ENCODE measurements around the gene STRIP2.

Gene STRIP2

GRCh38 chr7:129426482-129426881, 7.8 kb upstream of the STRIP2 start:
- no peaks in the 10 kb centered on the region; the same call in 1 of the 2 replicates for H3K27me3 ChIP-seq (ENCODE audit: insufficient read depth, low read length)
- no peaks in the 10 kb centered on the region for H3K4me1 ChIP-seq (ENCODE audit: insufficient read depth, low read length)
- no peak overlapping the region for H3K27ac ChIP-seq (ENCODE audit: low read depth, low read length)
- H3K4me3 ChIP-seq (ENCODE audit: low read length): no peak overlapping the region
- no peaks in the 10 kb centered on the region for H3K9me3 ChIP-seq (ENCODE audit: insufficient read depth, low read depth, low read length)
- no peak overlapping the region for H3K9ac ChIP-seq (ENCODE audit: low read depth, low read length)
- H3K36me3 ChIP-seq (ENCODE audit: insufficient read depth, low read length): peaks cover 42% of the 10 kb centered on the region

- Histone ChIP-seq H3K4me3 (ENCODE audit: low read length) (no peak overlapping the region), H3K9ac (ENCODE audit: low read depth, low read length) (no peak overlapping the region), H3K27ac (ENCODE audit: low read depth, low read length) (no peak overlapping the region), H3K36me3 (ENCODE audit: insufficient read depth, low read length) (peaks cover 39% of the 10 kb centered on the region), H3K27me3 (ENCODE audit: insufficient read depth, low read length) (peaks cover 6% of the 10 kb centered on the region; the same call in 1 of the 2 replicates), H3K9me3 (ENCODE audit: insufficient read depth, low read depth, low read length) (no peaks in the 10 kb centered on the region), H3K4me1 (ENCODE audit: insufficient read depth, low read length) (no peaks in the 10 kb centered on the region)
- 89% methylated on average over 2 of the region's 2 CpGs for WGBS
Observed at GRCh38 chr7:129427526-129428045, 6.6 kb upstream of the STRIP2 start.

- no peak overlapping the region for H3K27ac ChIP-seq (ENCODE audit: low read depth, low read length)
- no peak overlapping the region for H3K4me3 ChIP-seq (ENCODE audit: low read length)
- peaks cover 4% of the 10 kb centered on the region for H3K36me3 ChIP-seq (ENCODE audit: insufficient read depth, low read length)
- peaks cover 31% of the 10 kb centered on the region for H3K27me3 ChIP-seq (ENCODE audit: insufficient read depth, low read length)
- H3K9me3 ChIP-seq (ENCODE audit: insufficient read depth, low read depth, low read length): no peaks in the 10 kb centered on the region
- 85% methylated on average over 5 of the region's 8 CpGs for whole genome bisulfite sequencing
- peaks cover 13% of the 10 kb centered on the region for H3K4me1 ChIP-seq (ENCODE audit: insufficient read depth, low read length)
- H3K9ac ChIP-seq (ENCODE audit: low read depth, low read length): no peak overlapping the region
Observed at GRCh38 chr7:129431911-129432643, 2.2 kb upstream of the STRIP2 start.

- peak overlapping the region; percentile 89 for H3K4me3 ChIP-seq (ENCODE audit: low read length)
- H3K36me3 ChIP-seq (ENCODE audit: insufficient read depth, low read length): no peaks in the 10 kb centered on the region
- peaks cover 31% of the 10 kb centered on the region for H3K27me3 ChIP-seq (ENCODE audit: insufficient read depth, low read length)
- H3K9me3 ChIP-seq (ENCODE audit: insufficient read depth, low read depth, low read length): no peaks in the 10 kb centered on the region
- peaks cover 13% of the 10 kb centered on the region for H3K4me1 ChIP-seq (ENCODE audit: insufficient read depth, low read length)
- peak overlapping the region; percentile 86; the same call in 1 of the 2 replicates for H3K27ac ChIP-seq (ENCODE audit: low read depth, low read length)
- WGBS: under 1% methylated on average over 40 of the region's 44 CpGs
- peak overlapping the region; percentile 63 for H3K9ac ChIP-seq (ENCODE audit: low read depth, low read length)
Observed at GRCh38 chr7:129434675-129435318, 565 bp downstream of the STRIP2 start.

GRCh38 chr7:129435414-129435829, 1.2 kb downstream of the STRIP2 start:
- peak overlapping the region; percentile 63 for H3K9ac ChIP-seq (ENCODE audit: low read depth, low read length)
- peaks cover 31% of the 10 kb centered on the region for H3K27me3 ChIP-seq (ENCODE audit: insufficient read depth, low read length)
- H3K36me3 ChIP-seq (ENCODE audit: insufficient read depth, low read length): peaks cover 3% of the 10 kb centered on the region; the same call in 1 of the 2 replicates
- peak overlapping the region; percentile 89 for H3K4me3 ChIP-seq (ENCODE audit: low read length)
- peaks cover 13% of the 10 kb centered on the region for H3K4me1 ChIP-seq (ENCODE audit: insufficient read depth, low read length)
- H3K9me3 ChIP-seq (ENCODE audit: insufficient read depth, low read depth, low read length): no peaks in the 10 kb centered on the region
- no peak overlapping the region for H3K27ac ChIP-seq (ENCODE audit: low read depth, low read length)
- 83% methylated on average over 2 of the region's 2 CpGs for WGBS

GRCh38 chr7:129436335-129436923, 2.2 kb downstream of the STRIP2 start:
- H3K9ac ChIP-seq (ENCODE audit: low read depth, low read length): no peak overlapping the region
- H3K9me3 ChIP-seq (ENCODE audit: insufficient read depth, low read depth, low read length): no peaks in the 10 kb centered on the region
- peaks cover 31% of the 10 kb centered on the region for H3K27me3 ChIP-seq (ENCODE audit: insufficient read depth, low read length)
- H3K4me3 ChIP-seq (ENCODE audit: low read length): no peak overlapping the region
- 95% methylated on average over 5 of the region's 5 CpGs for WGBS
- H3K36me3 ChIP-seq (ENCODE audit: insufficient read depth, low read length): peaks cover 7% of the 10 kb centered on the region; the same call in 1 of the 2 replicates
- H3K4me1 ChIP-seq (ENCODE audit: insufficient read depth, low read length): peaks cover 13% of the 10 kb centered on the region
- H3K27ac ChIP-seq (ENCODE audit: low read depth, low read length): no peak overlapping the region

- peaks cover 13% of the 10 kb centered on the region for H3K4me1 ChIP-seq (ENCODE audit: insufficient read depth, low read length)
- H3K27me3 ChIP-seq (ENCODE audit: insufficient read depth, low read length): peaks cover 28% of the 10 kb centered on the region
- WGBS: 95% methylated on average over 5 of the region's 5 CpGs
- H3K9ac ChIP-seq (ENCODE audit: low read depth, low read length): no peak overlapping the region
- no peaks in the 10 kb centered on the region for H3K9me3 ChIP-seq (ENCODE audit: insufficient read depth, low read depth, low read length)
- H3K4me3 ChIP-seq (ENCODE audit: low read length): no peak overlapping the region
- H3K27ac ChIP-seq (ENCODE audit: low read depth, low read length): no peak overlapping the region
- H3K36me3 ChIP-seq (ENCODE audit: insufficient read depth, low read length): peaks cover 7% of the 10 kb centered on the region; the same call in 1 of the 2 replicates
Observed at GRCh38 chr7:129437190-129437589, 3.0 kb downstream of the STRIP2 start.

- peaks cover 7% of the 10 kb centered on the region; the same call in 1 of the 2 replicates for H3K36me3 ChIP-seq (ENCODE audit: insufficient read depth, low read length)
Observed at GRCh38 chr7:129438281-129438838, 4.1 kb downstream of the STRIP2 start.

GRCh38 chr7:129438839-129439651, 4.8 kb downstream of the STRIP2 start:
- Histone ChIP-seq H3K4me3 (ENCODE audit: low read length) (no peak overlapping the region), H3K4me1 (ENCODE audit: insufficient read depth, low read length) (peaks cover 6% of the 10 kb centered on the region; the same call in 1 of the 2 replicates), H3K27ac (ENCODE audit: low read depth, low read length) (no peak overlapping the region), H3K9ac (ENCODE audit: low read depth, low read length) (no peak overlapping the region), H3K36me3 (ENCODE audit: insufficient read depth, low read length) (peaks cover 7% of the 10 kb centered on the region; the same call in 1 of the 2 replicates), H3K9me3 (ENCODE audit: insufficient read depth, low read depth, low read length) (no peaks in the 10 kb centered on the region), H3K27me3 (ENCODE audit: insufficient read depth, low read length) (peaks cover 17% of the 10 kb centered on the region)
- WGBS: 94% methylated on average over 5 of the region's 5 CpGs

More at GRCh38 chr7:129438281-129438838, 4.1 kb downstream of the STRIP2 start:
- peaks cover 18% of the 10 kb centered on the region for H3K27me3 ChIP-seq (ENCODE audit: insufficient read depth, low read length)
- no peaks in the 10 kb centered on the region for H3K9me3 ChIP-seq (ENCODE audit: insufficient read depth, low read depth, low read length)
- peaks cover 7% of the 10 kb centered on the region; the same call in 1 of the 2 replicates for H3K4me1 ChIP-seq (ENCODE audit: insufficient read depth, low read length)
- no peak overlapping the region for H3K27ac ChIP-seq (ENCODE audit: low read depth, low read length)
- 96% methylated on average over 6 of the region's 6 CpGs for WGBS
- H3K4me3 ChIP-seq (ENCODE audit: low read length): no peak overlapping the region
- no peak overlapping the region for H3K9ac ChIP-seq (ENCODE audit: low read depth, low read length)

GRCh38 chr7:129439963-129440625, 5.9 kb downstream of the STRIP2 start:
- Histone ChIP-seq H3K27ac (ENCODE audit: low read depth, low read length) (no peak overlapping the region), H3K4me1 (ENCODE audit: insufficient read depth, low read length) (peaks cover 5% of the 10 kb centered on the region; the same call in 1 of the 2 replicates)
- 90% methylated on average over 3 of the region's 3 CpGs for WGBS

More at GRCh38 chr7:129439963-129440625, 5.9 kb downstream of the STRIP2 start:
- Histone ChIP-seq H3K36me3 (ENCODE audit: insufficient read depth, low read length) (peaks cover 11% of the 10 kb centered on the region; the same call in 1 of the 2 replicates), H3K4me3 (ENCODE audit: low read length) (no peak overlapping the region), H3K27me3 (ENCODE audit: insufficient read depth, low read length) (peaks cover 14% of the 10 kb centered on the region), H3K9ac (ENCODE audit: low read depth, low read length) (no peak overlapping the region), H3K9me3 (ENCODE audit: insufficient read depth, low read depth, low read length) (no peaks in the 10 kb centered on the region)

All from HUES64 (cell line).